ENCODE data around the gene SERAC1.

GRCh38 chr6:158068156-158068892, 99.7 kb downstream of the SERAC1 start:
- no peak for TF ChIP-seq MAX (IDR thresholded peaks at IDR 0.05; ENCODE audit: low read depth)
- TF ChIP-seq USF2 (IDR thresholded peaks at IDR 0.05; ENCODE audit: borderline replicate concordance, low read depth, low read length): no peak
- TF ChIP-seq POLR2AphosphoS5 (IDR thresholded peaks at IDR 0.05; ENCODE audit: low read depth, low read length): no peak

Measured in SK-N-SH (cell line).